Panc1 (cell line): Measurements from ENCODE around the gene FANCI.
"Not testable (repeated sequence)": the region's sequence is repeated elsewhere in the genome, so short reads cannot be mapped to it uniquely, and the experiment has no call there.

Experiments
- CTCF ChIP-seq: fragments of 450-650 bp; IDR thresholded peaks from 2 replicates; pipeline ENCODE4 v1.5.1; 2017; ENCODE audit warnings: mild to moderate bottlenecking
- POLR2AphosphoS5 ChIP-seq: IDR thresholded peaks from 2 replicates; pipeline ENCODE4 v1.6.1; 2012; ENCODE audit warnings: mild to moderate bottlenecking, low read depth, low read length, moderate library complexity
- REST ChIP-seq, 2 experiments: IDR thresholded peaks; 2 replicates each; pipeline ENCODE4 v1.6.1; 2011 to 2012; ENCODE audit warnings: low read depth in 2 of 2, control low read depth in 1 of 2, low read length in 1 of 2, mild to moderate bottlenecking in 1 of 2, moderate library complexity in 1 of 2; ENCODE audit not compliant: insufficient read depth in 1 of 2
- SIN3A ChIP-seq: IDR thresholded peaks from 2 replicates; pipeline ENCODE4 v1.6.1; 2012; ENCODE audit warnings: low read depth, mild to moderate bottlenecking, low read length, moderate library complexity, borderline replicate concordance; ENCODE audit not compliant: insufficient read depth
- TCF7L2 ChIP-seq: IDR thresholded peaks from 2 replicates; pipeline ENCODE4 v1.6.1; 2011; ENCODE audit warnings: mild to moderate bottlenecking, low read depth, low read length, inconsistent platforms

DNA sequence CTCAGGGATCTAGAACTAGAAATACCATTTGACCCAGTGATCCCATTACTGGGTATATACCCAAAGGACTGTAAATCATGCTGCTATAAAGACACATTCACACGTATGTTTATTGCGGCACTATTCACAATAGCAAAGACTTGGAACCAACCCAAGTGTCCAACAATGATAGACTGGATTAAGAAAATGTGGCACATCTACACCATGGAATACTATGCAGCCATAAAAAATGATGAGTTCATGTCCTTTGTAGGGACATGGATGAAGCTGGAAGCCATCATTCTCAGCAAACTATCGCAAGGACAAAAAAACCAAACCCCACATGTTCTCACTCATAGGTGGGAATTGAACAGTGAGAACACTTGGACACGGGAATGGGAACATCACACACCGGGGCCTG, 6.4 kb downstream of the FANCI start:
- not testable (repeated sequence) for TF ChIP-seq CTCF; POLR2AphosphoS5; TCF7L2; REST (IDR thresholded peaks at IDR 0.05; ENCODE audit: insufficient read depth in 1 of 2, low read depth in 2 of 2, low read length in 1 of 2); SIN3A
